SK-N-MC (cell line): ENCODE data around the gene PHOSPHO1.

ENCODE experiments used
- EZH2 ChIP-seq: fragments of 200-600 bp; sonication (generic); IDR thresholded peaks from one replicate; pipeline ENCODE4 v1.6.1; 2017; ENCODE audit warnings: antibody characterized with exemption
- FOXP2 ChIP-seq: optimal IDR thresholded peaks from 2 replicates; pipeline ENCODE3; 2011; ENCODE audit warnings: mild to moderate bottlenecking, moderate library complexity; ENCODE audit not compliant: insufficient read depth; ENCODE audit errors: extremely low read length, control extremely low read depth
- POLR2AphosphoS5 ChIP-seq: IDR thresholded peaks from 2 replicates; pipeline ENCODE4 v1.6.1; 2012; ENCODE audit warnings: mild to moderate bottlenecking, low read depth, low read length, borderline replicate concordance

- no peak for TF ChIP-seq EZH2
- TF ChIP-seq POLR2AphosphoS5: no peak
- no peak for TF ChIP-seq FOXP2
Observed at GRCh38 chr17:49213399-49213798, 17.2 kb downstream of the PHOSPHO1 start.
